Central memory CD8-positive, alpha-beta T cell (primary cell): ENCODE measurements around the gene IFIH1.

Experiments
- ATAC-seq: fragments of 150-1000 bp; cut with Tn5 transposase; replicated peaks from 2 replicates; pipeline ENCODE4 v1.10.0; 2022; ENCODE audit warnings: mild to moderate bottlenecking, moderate FRiP score, moderate number of reproducible peaks; ENCODE audit not compliant: poor library complexity, severe bottlenecking; ENCODE audit errors: extremely low read depth
- DNase-seq, 2 donors: peaks; one replicate each; pipeline ENCODE4 v3.0.0; 2021; ENCODE audit warnings: low spot score in 2 of 2
- H3K27ac Mint-ChIP-seq: one replicate; pipeline ENCODE4 v1.8.0; 2022; ENCODE audit warnings: low read depth, mild to moderate bottlenecking, moderate library complexity, mixed read lengths
- H3K27me3 Mint-ChIP-seq: one replicate; pipeline ENCODE4 v1.8.0; 2022; ENCODE audit warnings: mixed read lengths
- H3K36me3 Mint-ChIP-seq: one replicate; pipeline ENCODE4 v1.8.0; 2022; ENCODE audit warnings: mild to moderate bottlenecking, moderate library complexity, mixed read lengths; ENCODE audit not compliant: insufficient read depth
- H3K4me1 Mint-ChIP-seq: one replicate; pipeline ENCODE4 v1.8.0; 2022; ENCODE audit warnings: mixed read lengths
- H3K4me3 Mint-ChIP-seq: one replicate; pipeline ENCODE4 v1.8.0; 2022; ENCODE audit warnings: mild to moderate bottlenecking, moderate library complexity, mixed read lengths
- H3K9me3 Mint-ChIP-seq: one replicate; pipeline ENCODE4 v1.8.0; 2022; ENCODE audit warnings: mixed read lengths

The IFIH1 gene

DNA sequence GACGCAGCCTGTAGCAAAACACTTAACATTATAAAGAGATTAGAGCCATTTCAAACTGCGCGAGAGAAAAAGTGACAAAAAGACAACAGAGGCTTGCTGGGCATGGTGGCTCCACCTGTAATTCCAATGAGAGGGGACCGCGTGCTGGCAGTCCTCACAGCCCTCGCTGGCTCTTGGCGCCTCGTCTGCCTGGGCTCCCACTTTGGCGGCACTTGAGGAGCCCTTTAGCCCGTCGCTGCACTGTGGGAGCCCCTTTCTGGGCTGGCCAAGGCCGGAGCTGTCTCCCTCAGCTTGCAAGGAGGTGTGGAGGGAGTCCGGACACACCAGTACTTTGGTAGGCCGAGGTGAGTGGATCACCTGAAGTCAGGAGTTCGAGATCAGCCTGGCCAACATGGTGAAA lies 9.3 kb upstream of the IFIH1 start:
- Mint-ChIP-seq H3K4me1 (no peaks in the 10 kb centered on the region), H3K36me3 (no peaks in the 10 kb centered on the region), H3K27ac (no peak overlapping the region), H3K9me3 (no peaks in the 10 kb centered on the region), H3K4me3 (no peak overlapping the region), H3K27me3 (no peaks in the 10 kb centered on the region)
- ATAC-seq (no peak), DNase-seq (no peak)

DNA sequence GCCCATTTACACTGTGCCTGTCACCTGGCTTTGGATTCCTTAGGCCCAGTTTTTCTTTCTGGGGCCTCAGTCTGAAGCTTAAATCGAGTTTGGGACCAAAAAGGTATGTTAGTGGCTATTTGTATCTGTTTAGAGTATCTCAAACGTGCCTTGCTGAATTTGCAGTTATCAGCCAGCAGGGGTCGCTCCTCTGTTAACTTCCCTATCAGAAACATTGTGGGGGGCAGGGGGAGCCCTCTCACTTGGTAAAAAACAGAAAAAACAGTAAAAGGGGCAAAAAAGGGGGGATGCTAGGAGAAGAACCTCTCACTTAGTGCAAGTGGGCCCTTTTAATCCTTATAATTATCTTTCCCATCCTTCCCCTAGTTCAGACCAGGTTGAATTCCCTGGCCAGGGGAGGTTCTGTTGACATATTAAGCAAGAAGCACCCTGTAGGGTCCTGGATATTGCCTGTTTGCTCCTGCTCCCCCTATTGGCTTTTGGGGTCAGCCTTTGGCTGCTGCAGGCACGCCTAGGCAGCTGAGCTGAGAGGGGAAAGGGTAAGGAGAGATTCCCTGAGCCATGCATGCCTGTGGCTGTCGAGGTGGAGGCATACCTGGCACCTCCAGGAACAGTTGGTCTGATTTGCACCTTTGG lies 8.8 kb upstream of the IFIH1 start:
- ATAC-seq (no peak), DNase-seq (no peak)
- Mint-ChIP-seq H3K4me3 (no peak overlapping the region), H3K36me3 (no peaks in the 10 kb centered on the region), H3K27ac (no peak overlapping the region), H3K27me3 (no peaks in the 10 kb centered on the region), H3K9me3 (no peaks in the 10 kb centered on the region), H3K4me1 (no peaks in the 10 kb centered on the region)

DNA sequence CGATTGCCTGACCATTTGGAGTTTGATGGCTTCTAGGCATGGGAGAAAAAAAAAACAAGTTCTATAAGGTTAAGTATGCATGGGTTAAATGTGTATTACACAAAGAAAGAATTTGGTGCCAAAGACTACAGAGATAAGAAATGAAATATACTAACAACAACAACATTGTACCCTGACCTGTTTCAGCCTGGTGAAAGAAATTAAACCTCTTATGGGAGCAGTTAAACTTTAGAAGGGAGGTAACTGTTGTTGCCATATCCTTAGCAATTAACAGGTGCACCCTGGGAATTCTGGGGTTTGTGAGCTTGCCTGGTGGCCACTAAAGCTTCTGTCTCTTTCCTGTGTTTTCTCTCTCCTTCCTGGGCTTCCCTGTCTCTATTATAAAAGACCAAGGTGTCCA lies 6.5 kb upstream of the IFIH1 start:
- ATAC-seq (no peak), DNase-seq (no peak)
- H3K27ac Mint-ChIP-seq = no peak overlapping the region
- H3K27me3 Mint-ChIP-seq = no peaks in the 10 kb centered on the region
- H3K4me1 Mint-ChIP-seq = peaks cover 9% of the 10 kb centered on the region
- H3K36me3 Mint-ChIP-seq = no peaks in the 10 kb centered on the region
- H3K9me3 Mint-ChIP-seq = no peaks in the 10 kb centered on the region
- no peak overlapping the region for H3K4me3 Mint-ChIP-seq

DNA sequence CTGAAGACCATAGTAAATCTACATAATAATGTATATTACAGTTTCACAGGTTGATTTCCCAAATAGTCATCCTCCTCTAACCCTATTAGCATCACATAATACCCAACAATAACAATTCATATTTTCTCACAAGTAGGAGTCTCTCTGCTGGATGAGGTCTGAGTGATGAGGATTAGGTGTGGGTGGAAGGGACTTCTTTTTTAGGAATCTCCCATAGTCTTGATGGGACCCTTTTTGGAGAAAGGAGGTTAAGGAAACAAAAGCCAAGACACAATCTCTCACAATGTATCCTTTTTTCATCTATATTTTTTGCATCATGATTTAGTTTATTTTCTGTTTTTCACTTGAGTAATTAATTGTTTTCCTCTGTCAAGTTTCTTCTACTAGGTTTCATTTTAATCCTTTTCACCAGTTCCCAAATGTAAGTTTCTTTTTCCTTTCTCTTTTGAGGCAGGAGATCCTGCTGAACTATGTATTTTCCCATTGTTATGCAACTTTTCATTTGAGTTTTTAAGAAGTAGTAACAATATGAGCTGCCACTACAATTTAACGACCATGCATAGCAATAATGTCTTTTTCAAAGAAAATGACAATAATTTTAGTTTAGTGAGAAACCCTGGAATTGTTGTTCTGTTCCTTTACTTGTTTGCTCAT lies 2.5 kb upstream of the IFIH1 start:
- H3K4me1 Mint-ChIP-seq = peaks cover 35% of the 10 kb centered on the region
- DNase-seq (no peak), ATAC-seq (no peak)
- peaks cover 16% of the 10 kb centered on the region for H3K36me3 Mint-ChIP-seq
- peak overlapping the region; percentile 100 for H3K27ac Mint-ChIP-seq
- H3K9me3 Mint-ChIP-seq = no peaks in the 10 kb centered on the region
- no peaks in the 10 kb centered on the region for H3K27me3 Mint-ChIP-seq
- H3K4me3 Mint-ChIP-seq = no peak overlapping the region

DNA sequence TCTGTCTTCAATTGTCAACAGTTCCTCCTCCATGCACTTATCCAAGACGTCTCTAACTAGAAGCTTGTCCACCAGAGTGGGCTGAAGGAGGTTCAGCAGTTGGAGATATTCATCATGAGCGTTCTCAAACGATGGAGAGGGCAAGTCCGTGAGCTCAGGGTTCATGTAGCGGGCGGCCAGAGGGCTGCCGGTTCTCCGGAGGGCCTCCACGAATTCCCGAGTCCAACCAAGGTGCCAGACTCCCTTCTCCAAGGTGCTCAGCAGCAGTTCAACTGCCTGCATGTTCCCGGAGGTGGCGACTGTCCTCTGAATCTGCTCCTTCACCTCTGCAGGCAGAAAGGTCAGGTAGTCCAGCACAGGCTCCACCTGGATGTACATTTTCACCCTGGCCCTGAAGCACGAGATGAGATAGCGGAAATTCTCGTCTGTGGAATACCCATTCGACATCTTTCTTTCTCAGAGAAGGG lies 590 bp downstream of the IFIH1 start:
- H3K9me3 Mint-ChIP-seq = no peaks in the 10 kb centered on the region
- H3K36me3 Mint-ChIP-seq = peaks cover 16% of the 10 kb centered on the region
- peak; percentile 21 to 24 for DNase-seq
- peak overlapping the region; percentile 100 for H3K27ac Mint-ChIP-seq
- peak; percentile 7 for ATAC-seq
- peaks cover 62% of the 10 kb centered on the region for H3K4me1 Mint-ChIP-seq
- no peaks in the 10 kb centered on the region for H3K27me3 Mint-ChIP-seq
- H3K4me3 Mint-ChIP-seq = peak overlapping the region; percentile 93

DNA sequence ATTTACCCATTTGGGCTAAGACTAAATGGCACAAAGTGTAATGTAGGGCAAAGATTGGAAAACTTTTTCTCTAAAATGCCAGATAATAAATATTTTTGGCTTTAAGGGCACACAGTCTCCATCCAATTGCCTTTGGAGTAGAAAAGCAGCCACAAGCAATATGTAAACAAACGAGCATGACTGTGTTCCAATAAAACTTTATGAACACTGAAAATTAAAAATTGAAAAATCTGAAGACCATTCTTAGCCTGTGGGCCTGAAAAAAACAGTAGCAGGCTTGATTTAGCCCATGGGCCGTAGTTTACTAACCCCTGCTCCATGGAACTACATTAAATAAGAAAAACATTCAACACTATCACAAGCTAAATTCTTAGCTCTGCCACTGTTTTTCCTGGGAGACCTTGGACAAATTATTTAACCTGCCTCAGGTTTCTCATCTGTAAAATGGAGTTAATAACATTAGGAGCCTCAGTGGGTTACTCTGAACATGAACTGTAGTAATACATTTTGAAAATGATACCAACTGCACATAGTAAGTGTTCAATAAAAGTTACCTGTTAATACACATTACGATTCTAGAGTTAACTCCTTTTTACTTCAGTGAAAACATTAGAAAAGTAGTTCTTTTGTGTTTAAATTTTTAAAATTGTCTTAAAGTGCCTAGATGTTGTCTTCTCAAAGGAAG lies 1.3 kb downstream of the IFIH1 start:
- Mint-ChIP-seq H3K27me3 (no peaks in the 10 kb centered on the region), H3K27ac (peak overlapping the region; percentile 100), H3K4me1 (peaks cover 66% of the 10 kb centered on the region), H3K4me3 (peak overlapping the region; percentile 93), H3K9me3 (no peaks in the 10 kb centered on the region), H3K36me3 (peaks cover 16% of the 10 kb centered on the region)
- no peak for DNase-seq
- no peak for ATAC-seq

DNA sequence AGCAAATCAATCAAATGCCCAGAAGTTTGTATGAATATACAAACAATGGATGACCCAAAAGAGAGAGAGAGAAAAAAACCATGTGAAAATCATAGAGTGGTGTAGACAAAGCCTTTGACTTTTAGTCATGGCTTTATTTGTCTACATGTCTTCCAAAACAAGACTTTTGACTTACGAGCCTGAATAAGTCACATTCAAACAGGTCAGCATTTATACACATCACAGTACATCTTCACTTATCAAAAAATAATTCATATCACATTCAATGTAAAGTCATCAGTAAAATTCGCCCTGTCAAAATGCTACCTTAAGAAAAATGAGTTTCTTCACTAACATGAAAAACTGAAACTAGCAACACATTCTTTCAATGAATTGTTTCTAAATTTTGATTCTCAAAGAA lies 1.9 kb downstream of the IFIH1 start:
- Mint-ChIP-seq H3K36me3 (peaks cover 16% of the 10 kb centered on the region), H3K27ac (peak overlapping the region; percentile 16), H3K4me3 (peak overlapping the region; percentile 93), H3K4me1 (peaks cover 66% of the 10 kb centered on the region), H3K9me3 (no peaks in the 10 kb centered on the region), H3K27me3 (no peaks in the 10 kb centered on the region)
- ATAC-seq (no peak), DNase-seq (no peak)

DNA sequence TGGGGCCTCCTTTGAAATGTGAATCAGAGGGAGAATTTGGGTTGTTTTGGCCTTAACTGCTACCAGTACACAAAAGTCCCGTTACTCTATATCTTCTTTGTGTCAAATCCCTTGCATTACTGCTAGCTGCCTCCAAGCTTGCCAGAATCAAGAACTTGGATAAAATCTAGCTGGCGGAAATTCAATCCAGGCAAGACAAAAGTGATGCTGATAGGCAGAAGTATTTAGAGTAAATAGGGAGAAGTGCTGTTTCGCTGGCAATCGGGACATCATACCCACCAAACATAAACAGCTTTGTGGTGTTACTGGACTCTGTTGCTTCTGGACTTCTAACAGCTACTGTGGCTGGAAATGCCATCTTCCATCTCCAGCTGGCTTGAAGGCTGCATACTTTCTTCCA lies 2.5 kb downstream of the IFIH1 start:
- Mint-ChIP-seq H3K27me3 (no peaks in the 10 kb centered on the region), H3K4me3 (peak overlapping the region; percentile 93), H3K36me3 (peaks cover 16% of the 10 kb centered on the region), H3K27ac (peak overlapping the region; percentile 29), H3K9me3 (no peaks in the 10 kb centered on the region), H3K4me1 (peaks cover 62% of the 10 kb centered on the region)
- no peak for DNase-seq
- ATAC-seq = no peak

DNA sequence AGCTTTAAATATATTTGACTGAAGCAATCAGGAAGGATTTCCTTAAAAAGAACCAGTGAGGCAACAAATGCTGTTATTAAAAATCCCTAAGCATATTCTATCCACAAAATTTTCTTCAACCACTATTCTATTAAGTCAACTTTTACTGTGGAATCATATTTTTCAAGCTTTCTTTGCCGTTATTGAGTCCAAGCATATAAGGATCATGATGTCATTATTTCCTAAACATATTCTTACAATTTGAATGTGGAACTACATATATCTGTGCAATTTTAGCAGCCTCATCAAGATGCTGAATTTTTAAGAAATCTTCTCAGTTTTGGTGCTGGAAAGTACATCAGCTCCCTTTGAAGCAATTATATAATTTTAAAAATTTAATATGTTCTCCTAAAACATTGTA lies 5.6 kb downstream of the IFIH1 start:
- DNase-seq (no peak), ATAC-seq (no peak)
- Mint-ChIP-seq H3K36me3 (peaks cover 19% of the 10 kb centered on the region), H3K4me3 (no peak overlapping the region), H3K27ac (peak overlapping the region; percentile 11), H3K4me1 (peaks cover 65% of the 10 kb centered on the region), H3K27me3 (no peaks in the 10 kb centered on the region), H3K9me3 (no peaks in the 10 kb centered on the region)

DNA sequence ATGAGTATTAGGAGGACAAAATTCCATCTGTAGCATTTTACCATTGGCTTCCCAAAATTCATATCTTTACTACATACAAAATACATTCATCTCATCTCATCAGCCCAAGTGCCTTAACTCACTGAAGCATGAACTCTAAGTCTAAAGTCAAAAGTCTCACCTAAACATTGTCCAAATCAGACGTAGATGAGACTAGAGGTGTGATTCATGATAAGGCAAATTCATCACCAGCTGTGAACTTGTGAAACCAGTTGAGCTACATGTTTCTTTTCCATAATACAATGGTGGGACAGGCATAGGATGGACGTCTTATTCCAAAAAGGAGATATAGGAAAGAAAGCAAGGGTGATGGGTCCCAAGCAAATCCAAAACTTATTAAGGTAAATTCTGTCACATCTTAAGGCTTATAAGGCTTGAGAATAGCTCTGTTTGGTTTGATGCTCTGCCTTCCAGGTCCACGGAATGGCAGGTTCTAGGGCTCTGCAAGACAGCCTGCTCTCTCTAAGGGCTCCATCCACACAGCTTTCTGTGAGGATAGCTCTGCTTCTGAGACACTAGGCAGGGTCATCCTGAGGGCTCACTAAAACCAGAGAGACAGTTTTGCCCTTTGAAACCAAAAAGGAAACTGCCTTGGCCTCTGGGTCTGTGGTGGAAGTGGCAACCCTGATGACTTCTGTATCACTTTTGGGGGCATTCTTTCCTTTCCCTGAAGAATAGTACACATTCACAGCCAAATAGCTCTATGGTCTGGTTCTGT lies 9.6 kb downstream of the IFIH1 start:
- Mint-ChIP-seq H3K4me1 (peaks cover 33% of the 10 kb centered on the region), H3K27ac (peak overlapping the region; percentile 63), H3K36me3 (peaks cover 27% of the 10 kb centered on the region), H3K27me3 (no peaks in the 10 kb centered on the region), H3K4me3 (no peak overlapping the region), H3K9me3 (no peaks in the 10 kb centered on the region)
- ATAC-seq (no peak), DNase-seq (no peak)

DNA sequence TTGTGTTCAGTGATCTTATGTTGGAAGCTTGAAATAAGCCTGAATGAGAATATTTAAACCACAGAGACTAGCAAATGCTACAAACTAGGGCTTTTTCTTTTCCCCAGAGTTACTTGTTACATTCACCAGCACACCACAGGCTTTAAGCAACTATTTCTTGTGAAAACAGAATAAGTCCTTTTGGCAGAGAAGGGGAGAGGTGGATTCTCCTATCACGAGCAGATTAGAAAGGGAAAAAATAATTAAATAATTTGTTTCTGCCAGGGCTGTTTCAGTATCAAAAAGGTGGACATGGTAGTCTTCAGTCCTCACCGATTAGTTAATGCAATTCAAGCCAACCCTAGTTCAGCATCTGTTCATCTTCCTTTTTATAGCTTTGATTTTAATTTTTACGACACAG lies 12.6 kb downstream of the IFIH1 start:
- Mint-ChIP-seq H3K4me1 (peaks cover 20% of the 10 kb centered on the region), H3K27me3 (no peaks in the 10 kb centered on the region), H3K36me3 (peaks cover 27% of the 10 kb centered on the region), H3K4me3 (no peak overlapping the region), H3K27ac (no peak overlapping the region), H3K9me3 (no peaks in the 10 kb centered on the region)
- DNase-seq (no peak), ATAC-seq (no peak)

DNA sequence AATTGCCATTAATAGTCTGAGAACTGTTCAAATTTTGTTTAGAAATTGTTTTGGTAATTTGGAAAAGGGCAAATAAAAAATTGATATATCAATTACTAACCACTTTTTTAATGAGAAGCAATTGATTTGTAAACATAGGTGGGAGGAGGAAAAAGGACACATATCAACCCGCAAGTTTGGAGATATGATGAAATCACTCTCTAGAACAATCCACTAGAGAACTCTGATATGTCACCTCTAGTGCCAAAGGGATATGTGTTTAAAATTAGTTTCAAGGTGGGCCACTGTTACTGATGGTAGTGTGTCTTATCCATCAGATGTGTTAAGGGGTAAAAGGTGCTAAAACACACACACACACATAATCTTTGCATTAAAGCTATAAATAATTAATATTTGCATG lies 16.6 kb downstream of the IFIH1 start:
- Mint-ChIP-seq H3K27ac (no peak overlapping the region), H3K9me3 (no peaks in the 10 kb centered on the region), H3K36me3 (peaks cover 9% of the 10 kb centered on the region), H3K4me3 (no peak overlapping the region), H3K27me3 (no peaks in the 10 kb centered on the region), H3K4me1 (no peaks in the 10 kb centered on the region)
- ATAC-seq = no peak
- DNase-seq = no peak
